Fibroblast of pulmonary artery (primary cell): ENCODE data around the gene CLDN9.

ENCODE experiments used
- DNase-seq: peaks from one replicate; pipeline ENCODE4 v3.0.0-alpha.2; 2010; ENCODE audit warnings: low read depth
- H3K4me3 ChIP-seq: replicated peaks from 2 replicates; pipeline ENCODE4 v1.5.1; 2011; ENCODE audit warnings: low read depth, mild to moderate bottlenecking, control low read depth, low read length, moderate library complexity
- CTCF ChIP-seq: IDR thresholded peaks from 2 replicates; pipeline ENCODE4 v1.5.1; 2011; ENCODE audit warnings: mild to moderate bottlenecking, control low read depth, low read length, inconsistent platforms; ENCODE audit errors: missing control alignments

Gene CLDN9

GRCh38 chr16:2967211-2967631, 45.5 kb upstream of the CLDN9 start:
- no peak for TF ChIP-seq CTCF
- H3K4me3 ChIP-seq: no peak overlapping the region
- DNase-seq: no peak

- H3K4me3 ChIP-seq: no peak overlapping the region
- no peak for DNase-seq
- TF ChIP-seq CTCF: no peak
Observed at GRCh38 chr16:2967721-2968161, 45.0 kb upstream of the CLDN9 start.

- no peak for TF ChIP-seq CTCF
- no peak for DNase-seq
- H3K4me3 ChIP-seq: peak overlapping the region; percentile 55
Observed at GRCh38 chr16:2968368-2968737, 44.4 kb upstream of the CLDN9 start.

- H3K4me3 ChIP-seq: peak within 1 kb of the TSS; percentile 55
- no peak for TF ChIP-seq CTCF
- peak; percentile 86 for DNase-seq
Observed at GRCh38 chr16:2968738-2969544, 43.8 kb upstream of the CLDN9 start, which contains the start of gene PAQR4. PAQR4 (plus strand) TSS chr16:2969348; CDS start chr16:2969675, 327 bp downstream.

- TF ChIP-seq CTCF: peak; percentile 26
- peak overlapping the region; percentile 55 for H3K4me3 ChIP-seq
- DNase-seq: peak; percentile 23
Observed at GRCh38 chr16:2969545-2970521, 42.9 kb upstream of the CLDN9 start.

GRCh38 chr16:2970563-2970962, 42.2 kb upstream of the CLDN9 start:
- no peak overlapping the region for H3K4me3 ChIP-seq
- DNase-seq: no peak
- no peak for TF ChIP-seq CTCF
